Spleen (tissue), 7 donors: Measurements from ENCODE around the gene OLFM4.

Source experiments
- POLR2A ChIP-seq, 3 donors: fragments of 450-650 bp; IDR thresholded peaks; one replicate each; pipeline ENCODE4 v1.5.1; 2017; ENCODE audit warnings: antibody characterized with exemption in 3 of 3, mild to moderate bottlenecking in 1 of 3
- TF ChIP-seq, protein P1 (sequence below), 11 experiments: fragments of 200-600 bp in 7 of 11; fragments of 450-650 bp in 4 of 11; sonication (generic) in 4 of 11; IDR thresholded peaks in 8 of 11; conservative IDR thresholded peaks in 3 of 11; 1 replicate in 7 of 11; 2 replicates in 4 of 11; pipeline versions ENCODE4 v1.4.0 to v1.8.0; 2016 to 2021; ENCODE audit warnings: antibody characterized with exemption in 11 of 11, inconsistent platforms in 4 of 11, mild to moderate bottlenecking in 1 of 11
- donor health status: DM: no; HTN: no; CAD: no; lungs with moderate emphysema.
- donor health status: DM: no; HTN: no; CAD: no.
- donor health status: DM: no; HTN: no; CAD: no.

DNA sequence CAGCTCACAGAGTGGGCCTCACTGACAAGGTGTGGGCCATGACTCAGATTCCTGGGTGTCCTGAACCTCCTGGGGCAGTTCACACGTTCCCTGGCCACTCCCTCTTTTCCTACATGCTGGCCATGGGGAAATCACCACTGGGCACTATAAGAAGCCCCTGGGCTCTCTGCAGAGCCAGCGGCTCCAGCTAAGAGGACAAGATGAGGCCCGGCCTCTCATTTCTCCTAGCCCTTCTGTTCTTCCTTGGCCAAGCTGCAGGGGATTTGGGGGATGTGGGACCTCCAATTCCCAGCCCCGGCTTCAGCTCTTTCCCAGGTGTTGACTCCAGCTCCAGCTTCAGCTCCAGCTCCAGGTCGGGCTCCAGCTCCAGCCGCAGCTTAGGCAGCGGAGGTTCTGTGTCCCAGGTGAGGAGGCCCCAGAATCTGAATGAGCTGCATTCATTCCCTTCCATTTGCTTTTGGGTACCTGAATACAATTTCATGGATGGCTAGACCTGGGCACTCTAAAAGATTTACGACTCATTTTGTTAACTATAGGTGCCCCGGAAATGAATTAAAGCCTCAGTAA, at the start of gene OLFM4:
- no peak for TF ChIP-seq POLR2A (IDR thresholded peaks at IDR 0.05)
- TF ChIP-seq, protein P1, sequence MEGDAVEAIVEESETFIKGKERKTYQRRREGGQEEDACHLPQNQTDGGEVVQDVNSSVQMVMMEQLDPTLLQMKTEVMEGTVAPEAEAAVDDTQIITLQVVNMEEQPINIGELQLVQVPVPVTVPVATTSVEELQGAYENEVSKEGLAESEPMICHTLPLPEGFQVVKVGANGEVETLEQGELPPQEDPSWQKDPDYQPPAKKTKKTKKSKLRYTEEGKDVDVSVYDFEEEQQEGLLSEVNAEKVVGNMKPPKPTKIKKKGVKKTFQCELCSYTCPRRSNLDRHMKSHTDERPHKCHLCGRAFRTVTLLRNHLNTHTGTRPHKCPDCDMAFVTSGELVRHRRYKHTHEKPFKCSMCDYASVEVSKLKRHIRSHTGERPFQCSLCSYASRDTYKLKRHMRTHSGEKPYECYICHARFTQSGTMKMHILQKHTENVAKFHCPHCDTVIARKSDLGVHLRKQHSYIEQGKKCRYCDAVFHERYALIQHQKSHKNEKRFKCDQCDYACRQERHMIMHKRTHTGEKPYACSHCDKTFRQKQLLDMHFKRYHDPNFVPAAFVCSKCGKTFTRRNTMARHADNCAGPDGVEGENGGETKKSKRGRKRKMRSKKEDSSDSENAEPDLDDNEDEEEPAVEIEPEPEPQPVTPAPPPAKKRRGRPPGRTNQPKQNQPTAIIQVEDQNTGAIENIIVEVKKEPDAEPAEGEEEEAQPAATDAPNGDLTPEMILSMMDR (IDR thresholded peaks at IDR 0.05 in 8 of 11, conservative IDR thresholded peaks at IDR 0.05 in 3 of 11) = no peak
